Measurements from ENCODE around the gene KAZN.

DNA sequence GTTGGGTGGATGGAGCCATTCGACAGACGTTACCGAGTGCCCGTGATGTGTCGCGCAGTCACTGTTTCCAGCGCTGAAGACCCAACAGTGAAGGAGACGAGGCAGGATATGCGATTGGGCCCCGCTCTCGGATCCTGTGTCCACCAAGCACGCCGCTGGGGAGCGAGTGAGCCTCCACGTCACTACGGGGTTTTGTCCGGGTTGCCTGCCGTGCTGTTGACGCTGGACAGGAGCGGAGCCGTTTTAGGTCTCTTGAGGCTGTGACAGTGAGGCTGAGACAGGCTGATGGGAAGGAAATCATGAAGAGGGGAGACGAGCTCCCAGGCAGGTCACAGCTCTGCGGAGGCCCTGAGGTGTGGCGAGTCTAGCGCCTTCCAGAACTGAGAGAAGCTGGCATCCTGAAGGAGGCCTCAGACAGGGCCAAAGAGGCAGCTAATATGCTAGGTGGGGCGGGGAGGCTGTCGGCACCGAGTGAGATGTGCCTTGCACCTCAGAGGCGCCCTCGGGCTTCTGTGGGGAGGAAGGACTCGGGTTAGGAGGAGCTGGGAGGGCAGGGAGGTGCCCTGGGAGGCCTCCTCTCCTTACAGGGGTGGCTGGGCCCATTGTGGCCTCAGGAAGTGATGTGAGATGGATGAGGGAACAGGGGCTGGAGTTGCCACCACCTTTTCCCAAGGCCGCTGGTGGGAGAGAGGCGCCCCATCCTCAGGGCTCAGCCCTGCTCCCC, 359.1 kb downstream of the KAZN start:
- TF ChIP-seq GATA2 (IDR thresholded peaks at IDR 0.05; ENCODE audit: low read depth, low read length) (no peak), GATA3 (IDR thresholded peaks at IDR 0.05; ENCODE audit: low read depth, low read length) (no peak)

All from SH-SY5Y (cell line).